HepG2 (cell line): ENCODE measurements around the gene SGO1. TPM values are rescaled to one million over a fixed set of nuclear protein-coding genes. Genes with fewer than 3 reads are reported as not detected.

Experiments used
- GLMP ChIP-seq: sonication (generic); formaldehyde crosslinking; IDR thresholded peaks from 2 replicates; pipeline ENCODE4 v1.9.0; 2021; ENCODE audit warnings: missing genetic modification reagents, mild to moderate bottlenecking, borderline replicate concordance
- HNF4A ChIP-seq: sonication (generic); formaldehyde crosslinking; IDR thresholded peaks from 2 replicates; pipeline ENCODE4 v1.4.0; 2020; ENCODE audit warnings: missing genetic modification reagents
- HNF4G ChIP-seq, 2 experiments: sonication (generic) in 1 of 2; formaldehyde crosslinking in 1 of 2; IDR thresholded peaks; 2 replicates each; pipeline versions ENCODE4 v1.4.0 to v1.6.1; 2011 to 2020; ENCODE audit warnings: borderline replicate concordance in 2 of 2, low read depth in 2 of 2, mild to moderate bottlenecking in 2 of 2, low read length in 1 of 2, missing genetic modification reagents in 1 of 2, moderate library complexity in 1 of 2
- PAXIP1 ChIP-seq: sonication (generic); formaldehyde crosslinking; conservative IDR thresholded peaks from 2 replicates; pipeline ENCODE4 v1.4.0; 2020; ENCODE audit warnings: mild to moderate bottlenecking, missing genetic modification reagents, moderate library complexity
- SRSF9 ChIP-seq: fragments of 200-400 bp; formaldehyde crosslinking; IDR thresholded peaks from 2 replicates; pipeline ENCODE4 v1.6.1; 2018; ENCODE audit warnings: borderline replicate concordance, mild to moderate bottlenecking, low read depth, low read length; ENCODE audit not compliant: insufficient read depth, poor library complexity, severe bottlenecking
- THAP11 ChIP-seq: IDR thresholded peaks from 2 replicates; pipeline ENCODE4 v1.6.1; 2016; ENCODE audit warnings: missing biosample characterization, missing genetic modification reagents
- USF2 ChIP-seq, 2 experiments: sonication (generic) in 1 of 2; formaldehyde crosslinking in 1 of 2; IDR thresholded peaks; 2 replicates each; pipeline versions ENCODE4 v1.5.1 to v1.6.1; 2011 to 2020; ENCODE audit warnings: borderline replicate concordance in 1 of 2, low read depth in 1 of 2, low read length in 1 of 2, mild to moderate bottlenecking in 1 of 2, missing genetic modification reagents in 1 of 2, moderate library complexity in 1 of 2
- ZBTB33 ChIP-seq: sonication (generic); formaldehyde crosslinking; IDR thresholded peaks from 2 replicates; pipeline ENCODE4 v1.4.0; 2020; ENCODE audit warnings: missing genetic modification reagents
- ZNF644 ChIP-seq: IDR thresholded peaks from 2 replicates; pipeline ENCODE4 v1.6.1; 2016; ENCODE audit warnings: low read depth
- ZNF790 ChIP-seq: sonication (generic); formaldehyde crosslinking; IDR thresholded peaks from 2 replicates; pipeline ENCODE4 v1.8.0; 2022; ENCODE audit warnings: missing genetic modification reagents, mild to moderate bottlenecking, borderline replicate concordance
- polyA plus RNA-seq, 8 experiments: library from polyadenylated mRNA; depleted of rRNA in 3 of 8; stranded (reverse) in 7 of 8; unstranded in 1 of 8; fragments of >200 nt; fragmentation: Illumina TruSeq in 4 of 8; extraction: Trizol in 4 of 8; gene quantifications; 2 replicates each; pipeline versions ENCODE4 v1.2.1 to v1.2.3, GENCODE V29; 2011 to 2016; ENCODE audit warnings: low read depth in 4 of 8, missing spikeins in 1 of 8, mixed read lengths in 1 of 8; ENCODE audit not compliant: insufficient read depth in 1 of 8
- total RNA-seq, 5 experiments: library from RNA; depleted of rRNA; stranded (reverse); fragments of >200 nt; fragmentation: Illumina TruSeq; extraction: Trizol; gene quantifications; 2 replicates each; pipeline ENCODE4 v1.2.3, GENCODE V29; 2016; ENCODE audit warnings: low read depth in 1 of 5
- TF ChIP-seq, protein P1 (sequence below): IDR thresholded peaks from 2 replicates; pipeline ENCODE4 v1.6.1; 2016; ENCODE audit warnings: mild to moderate bottlenecking, missing biosample characterization, missing genetic modification reagents
- TF ChIP-seq, protein P2 (sequence below): sonication (generic); formaldehyde crosslinking; conservative IDR thresholded peaks from 2 replicates; pipeline ENCODE4 v1.4.0; 2020; ENCODE audit warnings: missing genetic modification reagents
- TF ChIP-seq, protein P3 (sequence below): IDR thresholded peaks from 2 replicates; pipeline ENCODE4 v1.6.1; 2016

The SGO1 gene
- total and polyA plus RNA-seq, 2 of the 13 experiments (the other 11 are each of a cell fraction or from before 2014, with no cell fraction given), result 2.1 to 16.1 TPM

DNA sequence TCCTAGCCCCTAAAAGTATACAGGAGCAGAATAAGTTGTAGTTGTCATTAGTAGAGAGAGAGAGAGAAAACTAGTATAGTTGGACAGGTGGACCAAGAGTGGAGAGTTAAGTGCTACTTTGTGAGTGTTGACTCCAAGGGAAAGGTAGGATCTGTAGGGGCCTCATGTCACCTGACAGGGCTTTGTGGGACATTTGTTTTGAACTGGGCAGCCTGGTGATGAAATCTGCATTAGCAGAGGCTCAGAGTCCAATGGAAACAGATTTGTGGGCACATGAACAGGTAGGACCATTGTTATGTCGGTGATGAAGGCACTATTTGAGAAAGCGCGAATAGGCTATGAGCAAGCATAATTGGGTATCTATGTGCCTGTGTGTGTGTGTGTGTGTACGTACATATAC, 43.5 kb downstream of the SGO1 start (continued):
- TF ChIP-seq ZBTB33 (CRISPR knock-in tag), result 0 out of 2 replicates have a peak, but pooled peaks have one; percentile 27
- TF ChIP-seq, protein P1, sequence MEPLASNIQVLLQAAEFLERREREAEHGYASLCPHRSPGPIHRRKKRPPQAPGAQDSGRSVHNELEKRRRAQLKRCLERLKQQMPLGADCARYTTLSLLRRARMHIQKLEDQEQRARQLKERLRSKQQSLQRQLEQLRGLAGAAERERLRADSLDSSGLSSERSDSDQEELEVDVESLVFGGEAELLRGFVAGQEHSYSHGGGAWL (CRISPR knock-in tag), result no peak
- TF ChIP-seq THAP11 (CRISPR knock-in tag), result no peak
- TF ChIP-seq USF2 (IDR thresholded peaks at IDR 0.05; ENCODE audit: low read depth, low read length), result 0 out of 2 replicates have a peak, but pooled peaks have one; percentile 18
- TF ChIP-seq USF2 (CRISPR knock-in tag; IDR thresholded peaks at IDR 0.05; ENCODE audit: borderline replicate concordance), result no peak; the same call in 1 of the 2 replicates
- TF ChIP-seq GLMP (CRISPR knock-in tag), result no peak
- peak; percentile 45; the same call in 1 of the 2 replicates for TF ChIP-seq HNF4G (IDR thresholded peaks at IDR 0.05; ENCODE audit: borderline replicate concordance, low read depth, low read length)
- no peak for TF ChIP-seq HNF4G (CRISPR knock-in tag; IDR thresholded peaks at IDR 0.05; ENCODE audit: borderline replicate concordance, low read depth)
- 0 out of 2 replicates have a peak, but pooled peaks have one; percentile 23 for TF ChIP-seq PAXIP1 (CRISPR knock-in tag)
- TF ChIP-seq, protein P2, sequence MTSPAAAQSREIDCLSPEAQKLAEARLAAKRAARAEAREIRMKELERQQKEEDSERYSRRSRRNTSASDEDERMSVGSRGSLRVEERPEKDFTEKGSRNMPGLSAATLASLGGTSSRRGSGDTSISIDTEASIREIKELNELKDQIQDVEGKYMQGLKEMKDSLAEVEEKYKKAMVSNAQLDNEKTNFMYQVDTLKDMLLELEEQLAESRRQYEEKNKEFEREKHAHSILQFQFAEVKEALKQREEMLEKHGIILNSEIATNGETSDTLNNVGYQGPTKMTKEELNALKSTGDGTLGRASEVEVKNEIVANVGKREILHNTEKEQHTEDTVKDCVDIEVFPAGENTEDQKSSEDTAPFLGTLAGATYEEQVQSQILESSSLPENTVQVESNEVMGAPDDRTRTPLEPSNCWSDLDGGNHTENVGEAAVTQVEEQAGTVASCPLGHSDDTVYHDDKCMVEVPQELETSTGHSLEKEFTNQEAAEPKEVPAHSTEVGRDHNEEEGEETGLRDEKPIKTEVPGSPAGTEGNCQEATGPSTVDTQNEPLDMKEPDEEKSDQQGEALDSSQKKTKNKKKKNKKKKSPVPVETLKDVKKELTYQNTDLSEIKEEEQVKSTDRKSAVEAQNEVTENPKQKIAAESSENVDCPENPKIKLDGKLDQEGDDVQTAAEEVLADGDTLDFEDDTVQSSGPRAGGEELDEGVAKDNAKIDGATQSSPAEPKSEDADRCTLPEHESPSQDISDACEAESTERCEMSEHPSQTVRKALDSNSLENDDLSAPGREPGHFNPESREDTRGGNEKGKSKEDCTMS (CRISPR knock-in tag), result no peak
- TF ChIP-seq, protein P3, sequence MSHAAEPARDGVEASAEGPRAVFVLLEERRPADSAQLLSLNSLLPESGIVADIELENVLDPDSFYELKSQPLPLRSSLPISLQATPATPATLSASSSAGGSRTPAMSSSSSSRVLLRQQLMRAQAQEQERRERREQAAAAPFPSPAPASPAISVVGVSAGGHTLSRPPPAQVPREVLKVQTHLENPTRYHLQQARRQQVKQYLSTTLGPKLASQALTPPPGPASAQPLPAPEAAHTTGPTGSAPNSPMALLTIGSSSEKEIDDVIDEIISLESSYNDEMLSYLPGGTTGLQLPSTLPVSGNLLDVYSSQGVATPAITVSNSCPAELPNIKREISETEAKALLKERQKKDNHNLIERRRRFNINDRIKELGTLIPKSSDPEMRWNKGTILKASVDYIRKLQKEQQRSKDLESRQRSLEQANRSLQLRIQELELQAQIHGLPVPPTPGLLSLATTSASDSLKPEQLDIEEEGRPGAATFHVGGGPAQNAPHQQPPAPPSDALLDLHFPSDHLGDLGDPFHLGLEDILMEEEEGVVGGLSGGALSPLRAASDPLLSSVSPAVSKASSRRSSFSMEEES, result peak; percentile 84
- TF ChIP-seq ZNF790, result no peak
- TF ChIP-seq SRSF9, result no peak
- peak; percentile 62; the same call in 1 of the 2 replicates for TF ChIP-seq ZNF644 (CRISPR knock-in tag)
- peak; percentile 87 for TF ChIP-seq HNF4A (CRISPR knock-in tag)
